Testis (tissue), 2 donors: ENCODE measurements around the gene ABHD15.

ENCODE experiments used
- POLR2A ChIP-seq: fragments of 450-650 bp; IDR thresholded peaks from one replicate; pipeline ENCODE4 v1.6.1; 2017; ENCODE audit warnings: antibody characterized with exemption, mild to moderate bottlenecking, moderate library complexity
- TF ChIP-seq, protein P1 (sequence below), 3 experiments: fragments of 450-650 bp in 2 of 3; fragments of 200-600 bp in 1 of 3; sonication (generic) in 1 of 3; IDR thresholded peaks; one replicate each; pipeline ENCODE4 v1.5.1; 2016 to 2019; ENCODE audit warnings: antibody characterized with exemption in 3 of 3, mild to moderate bottlenecking in 2 of 3, moderate library complexity in 1 of 3

DNA sequence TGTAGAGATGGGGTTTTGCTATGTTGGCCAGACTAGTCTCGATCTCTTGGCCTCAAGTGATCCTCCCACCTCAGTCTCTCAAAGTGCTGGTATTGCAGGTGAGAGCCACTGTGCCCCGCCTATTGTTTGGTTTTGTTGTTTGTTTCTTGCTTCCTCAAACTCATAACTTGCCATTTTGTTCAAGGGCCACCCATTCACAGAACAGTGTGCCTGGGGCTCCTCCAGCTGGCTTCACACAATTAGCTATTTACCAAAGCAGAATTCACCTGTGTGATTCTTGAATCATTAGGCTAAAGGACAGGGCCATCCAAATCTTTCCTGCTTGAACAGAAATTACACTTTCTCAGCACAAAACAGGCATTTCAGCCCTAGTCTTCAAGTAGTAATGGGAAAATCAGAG lies 7.2 kb downstream of the ABHD15 start:
- TF ChIP-seq, protein P1, sequence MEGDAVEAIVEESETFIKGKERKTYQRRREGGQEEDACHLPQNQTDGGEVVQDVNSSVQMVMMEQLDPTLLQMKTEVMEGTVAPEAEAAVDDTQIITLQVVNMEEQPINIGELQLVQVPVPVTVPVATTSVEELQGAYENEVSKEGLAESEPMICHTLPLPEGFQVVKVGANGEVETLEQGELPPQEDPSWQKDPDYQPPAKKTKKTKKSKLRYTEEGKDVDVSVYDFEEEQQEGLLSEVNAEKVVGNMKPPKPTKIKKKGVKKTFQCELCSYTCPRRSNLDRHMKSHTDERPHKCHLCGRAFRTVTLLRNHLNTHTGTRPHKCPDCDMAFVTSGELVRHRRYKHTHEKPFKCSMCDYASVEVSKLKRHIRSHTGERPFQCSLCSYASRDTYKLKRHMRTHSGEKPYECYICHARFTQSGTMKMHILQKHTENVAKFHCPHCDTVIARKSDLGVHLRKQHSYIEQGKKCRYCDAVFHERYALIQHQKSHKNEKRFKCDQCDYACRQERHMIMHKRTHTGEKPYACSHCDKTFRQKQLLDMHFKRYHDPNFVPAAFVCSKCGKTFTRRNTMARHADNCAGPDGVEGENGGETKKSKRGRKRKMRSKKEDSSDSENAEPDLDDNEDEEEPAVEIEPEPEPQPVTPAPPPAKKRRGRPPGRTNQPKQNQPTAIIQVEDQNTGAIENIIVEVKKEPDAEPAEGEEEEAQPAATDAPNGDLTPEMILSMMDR (IDR thresholded peaks at IDR 0.05): no peak
- TF ChIP-seq POLR2A: no peak
